Stimulated activated CD4-positive, alpha-beta T cell treated with anti-CD3 and anti-CD28 coated beads, TNF-alpha, amount 100 ng/mL, for 24 hours (primary cell): ENCODE measurements around the gene RPEL1.
"Not testable (repeated sequence)": the region's sequence is repeated elsewhere in the genome, so short reads cannot be mapped to it uniquely, and the experiment has no call there.

ENCODE experiments used
- DNase-seq, 3 experiments: peaks; one replicate each; pipeline ENCODE4 v3.0.0-alpha.2; 2020; ENCODE audit warnings: low read depth in 3 of 3

RPEL1 gene

GRCh38 chr10:103232772-103233488 is 12.8 kb upstream of the RPEL1 start:
- no peak for DNase-seq

- no peak for DNase-seq
These were observed 9.9 kb upstream of the RPEL1 start for GRCh38 chr10:103235775-103236174.

- no peak for DNase-seq
These were observed 7.0 kb upstream of the RPEL1 start for GRCh38 chr10:103238506-103239252.

GRCh38 chr10:103241262-103242011 is 4.2 kb upstream of the RPEL1 start:
- DNase-seq: no peak

- peak; percentile 37 to 53 (median 52) for DNase-seq
These were observed 918 bp upstream of the RPEL1 start for GRCh38 chr10:103244666-103245271.

GRCh38 chr10:103246324-103246723 is 637 bp downstream of the RPEL1 start:
- DNase-seq: no peak

- no peak for DNase-seq
These were observed 8.4 kb downstream of the RPEL1 start for GRCh38 chr10:103254113-103254512.

GRCh38 chr10:103254538-103255325 is 9.0 kb downstream of the RPEL1 start:
- DNase-seq: no peak

GRCh38 chr10:103256613-103257012 is 10.9 kb downstream of the RPEL1 start:
- DNase-seq: no peak

GRCh38 chr10:103257812-103258211 is 12.1 kb downstream of the RPEL1 start:
- DNase-seq: no peak

- DNase-seq: not testable (repeated sequence)
These were observed 13.2 kb downstream of the RPEL1 start for GRCh38 chr10:103258928-103259327.

- DNase-seq: no peak
These were observed 14.3 kb downstream of the RPEL1 start for GRCh38 chr10:103259989-103260388.

GRCh38 chr10:103262229-103262628 is 16.5 kb downstream of the RPEL1 start:
- no peak for DNase-seq

- peak in 1 of 3 experiments; percentile 25 for DNase-seq
These were observed 20.1 kb downstream of the RPEL1 start for GRCh38 chr10:103265717-103266329.

- no peak for DNase-seq
These were observed 27.4 kb downstream of the RPEL1 start for GRCh38 chr10:103273041-103273441.

- no peak for DNase-seq
These were observed 30.7 kb downstream of the RPEL1 start for GRCh38 chr10:103276251-103276895.

GRCh38 chr10:103276896-103277712 is 31.4 kb downstream of the RPEL1 start, which contains the start of gene INA:
Gene INA, plus strand, starts transcription at chr10:103277138. Its CDS starts 74 bp downstream, at chr10:103277212.
- DNase-seq: peak in 1 of 3 experiments; percentile 41

- DNase-seq: no peak
These were observed 32.2 kb downstream of the RPEL1 start for GRCh38 chr10:103277713-103278536.

- DNase-seq: no peak
These were observed 32.8 kb downstream of the RPEL1 start for GRCh38 chr10:103278537-103278823.
